ENCODE data around the gene MAN2A1.

- TF ChIP-seq SIN3A (IDR thresholded peaks at IDR 0.05; ENCODE audit: low read depth) (no peak), POLR2A (IDR thresholded peaks at IDR 0.05; ENCODE audit: borderline replicate concordance, extremely low read depth, insufficient read depth, insufficient read length) (no peak)
Measured at GRCh38 chr5:109640976-109641375, 48.8 kb upstream of the MAN2A1 start.

Data from HCT116 (cell line).